ENCODE results near the gene RASGEF1C.

GRCh38 chr5:180234271-180234670 lies 25.3 kb upstream of the RASGEF1C start:
- TF ChIP-seq POLR2A (IDR thresholded peaks at IDR 0.05) (no peak), CTCF (IDR thresholded peaks at IDR 0.05) (no peak), POLR2AphosphoS5 (IDR thresholded peaks at IDR 0.05) (no peak)
